Gastroesophageal sphincter (tissue), 3 donors: ENCODE results near the gene SLC9A2.

Experiments used
- EP300 ChIP-seq: sonication (generic); formaldehyde crosslinking; IDR thresholded peaks from one replicate; pipeline ENCODE4 v1.6.1; 2017; ENCODE audit warnings: antibody characterized with exemption, mild to moderate bottlenecking
- POLR2A ChIP-seq, 2 donors: fragments of 450-650 bp; IDR thresholded peaks; one replicate each; pipeline ENCODE4 v1.6.1; 2017; ENCODE audit warnings: antibody characterized with exemption in 2 of 2, mild to moderate bottlenecking in 2 of 2, moderate library complexity in 1 of 2
- POLR2AphosphoS5 ChIP-seq: sonication (generic); formaldehyde crosslinking; IDR thresholded peaks from one replicate; pipeline ENCODE4 v1.6.1; 2017; ENCODE audit warnings: antibody characterized with exemption
- TF ChIP-seq, protein P1 (sequence below), 4 experiments: fragments of 200-600 bp in 2 of 4; fragments of 450-650 bp in 2 of 4; sonication (generic) in 1 of 4; IDR thresholded peaks; one replicate each; pipeline ENCODE4 v1.5.1; 2017 to 2019; ENCODE audit warnings: antibody characterized with exemption in 4 of 4, mild to moderate bottlenecking in 2 of 4, moderate library complexity in 2 of 4

DNA sequence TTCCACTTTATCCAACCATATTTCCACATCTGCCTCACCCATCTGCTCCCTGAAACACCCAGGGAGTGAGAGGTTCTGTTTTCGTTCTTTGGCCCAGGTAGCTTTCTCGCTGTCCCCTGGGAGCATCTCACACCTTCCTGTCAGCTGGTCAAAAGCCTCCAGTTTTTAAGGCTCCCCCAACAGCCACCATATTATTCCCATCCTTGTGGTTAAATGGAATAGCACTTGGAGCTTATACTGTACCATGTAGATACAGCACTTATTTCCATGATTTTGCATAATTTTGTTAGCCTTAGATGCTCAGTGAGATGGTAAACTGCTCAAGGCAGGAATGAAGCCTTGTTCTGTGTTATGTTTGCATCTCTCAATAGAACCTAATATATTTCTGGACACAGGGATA is 84.0 kb downstream of the SLC9A2 start:
- TF ChIP-seq, protein P1, sequence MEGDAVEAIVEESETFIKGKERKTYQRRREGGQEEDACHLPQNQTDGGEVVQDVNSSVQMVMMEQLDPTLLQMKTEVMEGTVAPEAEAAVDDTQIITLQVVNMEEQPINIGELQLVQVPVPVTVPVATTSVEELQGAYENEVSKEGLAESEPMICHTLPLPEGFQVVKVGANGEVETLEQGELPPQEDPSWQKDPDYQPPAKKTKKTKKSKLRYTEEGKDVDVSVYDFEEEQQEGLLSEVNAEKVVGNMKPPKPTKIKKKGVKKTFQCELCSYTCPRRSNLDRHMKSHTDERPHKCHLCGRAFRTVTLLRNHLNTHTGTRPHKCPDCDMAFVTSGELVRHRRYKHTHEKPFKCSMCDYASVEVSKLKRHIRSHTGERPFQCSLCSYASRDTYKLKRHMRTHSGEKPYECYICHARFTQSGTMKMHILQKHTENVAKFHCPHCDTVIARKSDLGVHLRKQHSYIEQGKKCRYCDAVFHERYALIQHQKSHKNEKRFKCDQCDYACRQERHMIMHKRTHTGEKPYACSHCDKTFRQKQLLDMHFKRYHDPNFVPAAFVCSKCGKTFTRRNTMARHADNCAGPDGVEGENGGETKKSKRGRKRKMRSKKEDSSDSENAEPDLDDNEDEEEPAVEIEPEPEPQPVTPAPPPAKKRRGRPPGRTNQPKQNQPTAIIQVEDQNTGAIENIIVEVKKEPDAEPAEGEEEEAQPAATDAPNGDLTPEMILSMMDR (IDR thresholded peaks at IDR 0.05): no peak
- TF ChIP-seq POLR2A (IDR thresholded peaks at IDR 0.05) (no peak), EP300 (no peak), POLR2AphosphoS5 (no peak)
